HG03139 (cell line): ENCODE measurements around the gene MAP2K5.

Experiments used
- ATAC-seq: cut with Tn5 transposase; IDR thresholded peaks from one replicate; pipeline ENCODE4 v1.9.1; 2021; ENCODE audit not compliant: unreplicated experiment

The MAP2K5 gene

DNA sequence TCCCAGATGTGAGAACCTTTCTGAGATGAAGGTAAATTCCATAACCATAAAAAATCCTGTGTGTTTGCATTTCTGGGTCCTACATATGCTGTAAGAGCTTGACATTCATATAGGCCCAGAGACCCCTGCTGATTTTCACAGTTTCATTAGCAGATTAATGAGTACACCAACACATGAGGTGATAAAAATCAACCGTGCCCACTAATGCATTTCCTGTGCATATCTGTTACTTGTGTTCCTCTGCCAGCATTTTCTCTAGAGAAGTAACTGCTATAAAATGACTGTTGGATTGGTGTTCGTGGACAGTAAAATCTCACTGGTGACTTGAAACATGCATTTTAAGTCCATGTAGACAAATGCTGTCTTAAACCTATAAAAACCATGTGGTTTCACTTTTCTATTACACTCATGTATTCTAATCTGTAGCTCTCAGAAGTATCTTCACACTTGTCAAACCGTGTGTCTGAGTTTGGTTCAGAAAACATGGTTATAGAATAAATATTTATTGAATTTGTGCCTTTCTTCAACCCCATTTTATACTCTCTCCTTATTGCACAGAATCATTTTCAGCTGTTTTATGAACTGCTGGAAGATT is 14.6 kb downstream of the MAP2K5 start:
- no peak for ATAC-seq

DNA sequence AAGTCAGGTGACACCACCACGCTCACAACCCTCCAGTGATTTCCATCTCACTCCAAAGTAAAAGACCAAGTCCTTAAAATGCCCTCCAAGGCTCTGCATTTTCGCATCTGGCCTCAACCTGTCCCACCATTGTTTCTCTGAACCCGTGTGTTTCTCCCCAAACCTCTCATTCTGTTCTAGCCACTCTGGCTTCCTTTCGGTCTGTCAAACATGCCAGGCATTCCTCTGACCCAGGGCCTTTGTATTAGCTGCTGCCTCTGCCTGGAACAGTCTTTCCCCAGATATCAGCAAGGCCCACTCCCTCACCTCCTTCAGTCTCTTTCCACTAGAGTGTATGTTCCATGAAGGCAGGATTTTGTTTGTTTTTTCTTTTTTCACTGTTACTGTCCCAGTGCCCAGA is 16.0 kb downstream of the MAP2K5 start:
- ATAC-seq: no peak

DNA sequence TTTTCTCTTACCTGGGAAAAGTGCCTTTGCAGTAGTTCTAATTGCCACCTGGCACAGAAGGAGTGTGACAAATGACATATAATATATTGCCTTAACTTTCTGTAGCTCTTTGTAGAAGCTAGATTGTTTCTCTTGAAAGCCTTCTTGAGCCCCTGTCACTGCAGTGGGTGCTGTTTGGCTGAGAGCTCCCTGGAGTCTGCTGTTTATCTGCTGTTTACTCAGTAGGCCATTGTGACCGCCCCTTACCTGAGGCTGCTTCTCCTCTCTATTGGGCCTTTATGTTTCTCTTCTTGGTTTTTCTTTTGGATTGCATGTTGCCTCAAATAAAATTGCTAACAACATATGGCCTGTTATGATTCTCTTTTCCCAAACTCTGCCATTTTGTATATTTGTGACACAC is 16.7 kb downstream of the MAP2K5 start:
- ATAC-seq: no peak

DNA sequence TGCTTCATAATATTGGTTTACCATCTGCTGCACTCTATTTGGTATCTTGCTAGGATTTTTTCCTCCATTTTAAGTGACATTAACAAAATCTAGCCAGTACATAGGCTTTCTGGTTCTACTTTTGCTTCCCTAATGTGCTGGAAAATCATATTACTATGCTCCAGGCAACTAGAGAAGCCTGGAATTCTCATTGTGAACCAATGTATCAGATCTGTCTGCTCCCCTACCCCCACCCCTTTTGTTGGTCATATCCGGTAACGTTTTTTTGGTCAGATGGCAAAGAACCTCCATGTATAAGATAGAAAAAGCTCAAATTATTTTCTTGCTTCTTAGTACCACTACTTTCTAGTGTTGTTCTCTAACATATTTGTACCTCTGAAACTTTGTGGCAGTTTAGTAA is 17.1 kb downstream of the MAP2K5 start:
- no peak for ATAC-seq

DNA sequence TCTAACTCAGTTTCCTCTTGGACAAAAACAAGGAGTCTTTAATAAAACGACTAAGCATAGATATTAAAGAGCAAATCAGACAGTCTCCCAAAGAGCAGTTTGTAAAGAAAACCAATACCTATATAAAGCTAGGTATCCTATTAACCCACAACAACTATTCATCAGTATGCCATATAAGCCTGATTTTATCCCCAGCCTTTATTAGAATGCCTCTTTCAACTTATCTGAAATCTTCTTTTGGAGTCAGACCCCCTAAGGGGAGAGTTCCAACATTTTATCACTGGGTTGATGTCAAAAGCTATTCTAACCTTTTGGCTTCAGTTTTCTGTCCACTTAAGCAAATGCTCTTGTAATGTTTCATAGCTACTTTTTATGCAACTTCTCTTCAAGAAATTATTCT is 17.8 kb downstream of the MAP2K5 start:
- no peak for ATAC-seq

DNA sequence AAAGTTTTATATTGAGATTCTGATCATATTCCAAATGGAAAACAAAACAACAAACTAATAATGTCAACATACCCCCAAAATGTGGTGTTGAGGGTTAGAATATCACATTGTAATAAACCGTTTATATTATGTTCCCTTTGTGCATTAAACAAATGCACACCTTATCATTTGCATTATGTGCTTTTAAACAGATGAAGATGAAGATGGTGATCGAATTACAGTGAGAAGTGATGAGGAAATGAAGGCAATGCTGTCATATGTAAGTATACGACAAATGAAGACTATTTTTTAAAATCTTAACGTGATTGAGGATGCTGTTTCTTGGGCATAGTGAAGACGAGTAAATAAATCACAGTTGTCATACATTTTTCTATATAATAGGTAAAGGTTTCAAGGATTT is 20.6 kb downstream of the MAP2K5 start:
- no peak for ATAC-seq

DNA sequence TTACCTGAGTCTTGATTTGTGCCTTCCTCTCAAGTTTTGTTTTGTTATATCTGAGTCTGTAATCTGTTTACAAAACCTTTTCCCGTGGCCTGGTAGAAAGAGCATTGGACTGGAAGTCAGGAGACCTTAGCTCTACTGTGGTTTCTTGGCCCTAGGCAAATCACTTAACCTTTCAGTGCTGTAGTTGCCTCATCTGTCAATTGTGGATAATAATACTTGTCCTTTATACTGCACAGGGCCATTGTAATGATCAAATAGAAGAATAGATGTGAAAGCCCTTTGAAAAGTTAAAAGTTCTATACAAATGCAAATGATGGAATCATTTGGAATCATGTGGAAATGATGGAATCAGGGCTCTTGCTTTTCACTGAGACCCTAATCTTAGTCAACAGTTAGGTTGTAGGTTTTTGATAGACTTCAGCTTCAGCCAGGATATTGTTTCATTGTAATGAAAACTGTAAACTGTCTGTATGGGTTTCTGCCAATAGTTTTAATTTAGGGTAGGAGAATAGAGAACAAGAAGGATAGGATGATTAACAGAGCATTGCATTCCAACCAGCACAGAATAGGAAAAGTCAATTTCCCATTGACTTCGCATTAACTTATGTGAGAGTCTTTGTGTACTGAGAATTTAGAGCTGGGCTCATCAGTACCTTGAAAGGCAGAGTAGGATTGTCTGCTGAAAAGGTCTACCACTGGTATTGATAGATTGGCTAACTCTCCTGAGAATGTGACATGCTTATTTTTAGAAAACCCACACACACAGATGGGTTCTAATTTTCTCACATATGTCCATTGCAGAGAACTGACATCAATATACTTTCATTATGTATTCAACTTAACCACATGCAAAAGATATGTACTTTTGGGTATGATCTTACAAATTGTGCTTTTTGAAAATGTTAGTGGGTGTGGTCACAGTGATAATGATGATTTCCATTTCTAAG is 21.8 kb downstream of the MAP2K5 start:
- ATAC-seq: peak; percentile 79

DNA sequence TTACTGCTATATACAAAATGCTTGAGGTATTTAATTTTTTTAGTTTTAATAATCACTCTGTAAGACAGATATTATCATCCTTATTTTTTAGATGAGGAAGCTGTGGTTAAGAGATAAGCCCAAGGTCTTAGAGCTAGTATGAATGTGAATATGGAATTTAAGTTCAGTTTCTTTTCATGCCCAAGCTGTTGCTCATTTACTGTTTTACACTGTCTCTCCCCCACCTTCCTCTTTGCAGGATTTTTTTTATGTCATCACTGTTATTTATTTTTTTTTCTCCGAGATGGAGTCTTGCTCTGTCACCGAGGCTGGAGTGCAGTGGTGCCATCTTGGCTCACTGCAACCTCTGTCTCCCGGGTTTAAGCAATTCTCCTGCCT is 22.5 kb downstream of the MAP2K5 start:
- peak; percentile 32 for ATAC-seq

DNA sequence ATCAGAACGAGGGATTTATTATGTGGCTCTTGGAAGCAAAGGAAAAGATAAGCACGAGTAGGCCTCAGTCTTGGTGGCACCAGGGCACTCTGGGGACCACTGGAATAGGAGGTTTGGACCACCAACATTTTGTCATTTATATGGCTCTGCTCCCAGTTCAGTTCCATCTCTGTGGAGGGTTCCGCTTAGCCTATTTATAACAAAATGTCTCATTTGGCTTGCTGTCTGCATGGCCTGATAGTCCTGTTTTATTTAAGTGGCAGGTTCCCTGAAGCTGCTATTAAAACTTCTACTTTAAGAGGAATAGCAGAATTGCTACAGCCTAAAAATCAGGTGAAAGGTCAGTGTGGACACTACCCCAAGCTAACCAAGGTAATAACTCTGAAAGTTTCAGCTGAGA is 27.2 kb downstream of the MAP2K5 start:
- ATAC-seq: no peak

DNA sequence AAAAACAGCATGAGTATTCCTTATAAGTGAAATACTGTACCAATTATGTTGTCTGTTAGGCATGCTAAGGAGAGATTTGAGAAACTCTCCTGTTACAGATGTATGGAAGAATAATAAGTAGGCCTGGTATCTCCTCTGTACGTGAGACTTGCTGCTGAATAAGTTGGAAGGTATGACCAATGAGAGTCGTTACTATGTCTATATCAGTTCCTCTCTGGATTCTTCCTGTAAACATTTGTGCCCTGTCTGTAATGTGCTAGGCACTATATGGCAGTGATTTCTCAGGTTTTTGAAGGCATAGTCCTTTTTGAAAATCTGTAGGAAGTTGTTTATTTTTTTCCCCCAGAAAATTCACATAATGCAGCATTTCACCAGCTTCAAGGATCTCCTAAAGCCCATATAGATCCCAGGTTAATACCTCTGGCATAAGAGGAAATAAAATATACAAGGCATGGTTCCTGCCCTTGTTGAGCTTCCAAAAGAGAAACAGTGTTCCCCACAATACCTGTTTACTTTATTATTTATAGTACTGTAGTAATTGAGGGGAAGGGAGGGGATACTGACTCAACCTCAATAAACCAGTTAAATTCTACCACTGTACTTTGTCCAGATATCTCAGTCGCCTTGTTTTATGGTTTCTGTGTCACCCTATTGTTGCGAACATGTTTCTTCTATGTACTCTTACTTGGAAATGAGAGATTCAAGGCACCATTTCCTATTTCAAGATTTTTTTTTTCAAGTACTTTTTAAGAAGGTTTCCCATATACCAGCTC is 28.6 kb downstream of the MAP2K5 start:
- no peak for ATAC-seq

DNA sequence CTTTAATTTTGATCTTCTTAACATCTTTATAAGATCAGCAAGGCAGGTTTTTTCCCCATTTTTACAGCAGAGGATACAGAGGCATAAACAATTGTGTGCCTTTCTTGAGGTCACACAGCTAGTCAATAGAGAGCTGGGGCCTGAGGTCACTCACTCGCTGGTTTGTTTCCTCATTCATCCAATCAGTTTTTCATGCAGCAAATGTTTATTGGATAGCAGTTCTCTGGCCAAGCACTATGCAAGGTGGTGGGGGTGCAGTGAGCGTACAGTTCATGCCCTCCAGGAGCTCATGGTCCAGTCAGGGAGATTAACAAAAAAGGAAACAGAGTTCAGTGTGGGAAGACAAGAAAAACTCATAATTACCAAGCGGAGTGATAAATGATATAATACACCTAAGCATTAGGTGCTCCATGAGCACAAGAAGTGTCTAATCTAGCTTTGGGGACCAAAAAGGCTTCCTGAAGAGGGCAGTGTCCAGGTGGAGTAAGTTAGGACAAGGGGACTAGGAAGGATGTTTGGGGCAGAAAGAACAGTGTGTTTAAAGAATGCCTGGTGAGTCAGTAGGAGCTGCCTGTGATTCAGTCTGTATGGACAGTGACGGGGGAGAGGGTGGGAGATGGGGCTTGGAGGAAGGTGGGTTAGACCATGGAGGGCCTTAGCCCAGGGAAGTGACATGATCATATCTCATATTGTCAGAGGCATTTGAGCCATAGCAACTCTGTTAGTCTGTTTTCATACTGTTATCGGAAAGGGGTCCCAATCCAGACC is 29.3 kb downstream of the MAP2K5 start:
- no peak for ATAC-seq

DNA sequence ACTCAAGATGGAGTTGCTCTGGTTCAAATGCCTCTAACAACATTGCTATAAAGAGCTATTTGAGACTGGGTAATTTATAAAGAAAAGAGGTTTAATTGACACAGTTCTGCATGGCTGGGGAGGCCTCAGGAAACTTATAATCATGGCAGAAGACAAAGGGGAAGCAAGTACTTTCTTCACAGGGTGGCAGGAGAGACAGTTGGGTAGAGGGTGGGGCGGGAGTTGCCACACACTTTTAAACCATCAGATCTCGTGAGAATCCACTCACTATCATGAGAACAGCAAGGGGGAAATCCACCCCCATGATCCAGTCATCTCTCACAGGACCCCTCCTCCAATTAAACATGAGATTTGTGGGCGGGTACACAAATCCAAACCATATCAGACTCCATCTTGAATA is 30.7 kb downstream of the MAP2K5 start:
- ATAC-seq: no peak

DNA sequence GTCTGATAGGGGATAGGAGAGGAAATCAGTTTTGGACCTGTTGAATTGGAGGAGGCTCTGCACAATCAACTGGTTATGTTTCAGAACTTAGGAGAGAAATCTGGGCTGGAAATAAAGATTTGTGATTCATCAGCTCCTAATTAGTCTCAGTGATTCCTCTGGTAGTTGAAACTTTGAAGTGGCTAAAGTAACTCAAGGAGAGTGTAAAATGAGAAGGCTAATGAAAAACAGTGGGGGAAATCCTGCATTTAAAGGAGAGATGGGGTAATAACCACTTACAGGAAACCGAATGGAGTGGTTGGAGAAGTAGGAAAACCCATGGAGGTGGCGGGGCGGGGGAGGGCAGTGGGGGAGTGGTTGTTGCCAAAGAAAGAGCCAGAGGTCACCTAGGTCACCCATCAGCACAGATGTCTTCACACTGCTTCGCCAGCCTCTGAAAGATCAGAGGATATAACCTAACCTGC is 32.6 kb downstream of the MAP2K5 start:
- no peak for ATAC-seq

DNA sequence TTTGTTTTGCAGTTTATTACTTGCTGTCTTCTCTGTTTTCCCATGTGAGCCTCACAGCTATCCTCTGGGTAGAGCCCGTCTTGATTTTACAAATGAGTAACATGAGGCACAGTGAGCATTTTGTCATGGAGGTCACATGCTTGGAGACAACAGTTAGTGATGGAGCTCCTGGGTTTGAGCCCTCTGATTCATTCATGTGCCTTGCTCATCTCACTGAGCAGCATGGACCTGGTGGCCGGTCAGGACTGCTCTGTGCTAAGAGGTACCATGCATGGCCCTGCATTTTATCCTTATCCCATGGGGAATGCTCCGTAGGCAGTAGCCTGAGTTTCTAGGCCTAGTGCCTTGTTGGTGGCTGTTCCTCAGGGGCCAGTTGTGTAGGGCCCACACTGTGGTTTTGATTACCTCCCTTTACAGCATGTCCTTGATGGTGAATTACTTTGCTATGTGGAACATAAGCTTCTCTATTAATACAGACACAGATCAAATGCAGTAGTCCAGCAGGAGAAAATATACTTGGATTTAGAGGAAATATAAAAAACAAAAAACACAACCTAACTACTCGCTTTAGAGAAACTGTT is 35.6 kb downstream of the MAP2K5 start:
- ATAC-seq: no peak

DNA sequence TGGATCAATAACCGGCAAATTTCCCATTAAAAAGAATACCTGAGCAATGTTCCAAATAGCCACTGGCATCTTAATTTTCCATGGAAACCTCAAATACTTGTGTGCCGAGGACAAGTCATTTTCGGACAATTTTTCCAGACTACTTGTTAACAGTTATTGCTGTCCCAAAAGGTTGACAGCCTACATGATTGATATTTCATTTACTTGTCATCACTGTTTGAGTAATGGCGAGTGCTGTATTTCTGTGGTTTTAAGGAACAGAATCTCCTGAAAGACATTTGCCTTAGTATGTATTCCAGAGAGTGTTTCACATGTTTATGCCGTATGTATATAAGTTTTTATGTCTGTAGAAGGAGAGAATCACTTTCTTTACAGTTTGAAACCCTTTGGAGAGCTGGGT is 36.7 kb downstream of the MAP2K5 start:
- ATAC-seq: no peak

DNA sequence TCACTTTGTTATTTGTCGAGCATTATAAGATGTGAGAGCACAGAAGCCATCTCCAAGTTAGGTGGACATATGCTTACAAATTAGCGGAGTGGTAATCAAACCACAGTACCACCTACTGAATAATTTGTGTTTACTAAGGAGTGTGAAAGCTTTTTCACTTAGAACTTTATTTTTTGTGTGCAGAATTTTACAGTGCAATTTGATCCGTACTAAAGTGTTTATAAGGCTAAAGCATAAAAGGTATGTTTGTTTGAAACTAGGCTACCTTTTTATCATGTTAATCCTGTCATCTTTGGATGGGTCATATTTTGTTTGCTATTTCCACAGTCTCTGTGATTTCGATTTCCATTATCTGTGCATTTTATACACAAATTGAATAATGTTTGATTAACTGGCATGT is 37.5 kb downstream of the MAP2K5 start:
- no peak for ATAC-seq

DNA sequence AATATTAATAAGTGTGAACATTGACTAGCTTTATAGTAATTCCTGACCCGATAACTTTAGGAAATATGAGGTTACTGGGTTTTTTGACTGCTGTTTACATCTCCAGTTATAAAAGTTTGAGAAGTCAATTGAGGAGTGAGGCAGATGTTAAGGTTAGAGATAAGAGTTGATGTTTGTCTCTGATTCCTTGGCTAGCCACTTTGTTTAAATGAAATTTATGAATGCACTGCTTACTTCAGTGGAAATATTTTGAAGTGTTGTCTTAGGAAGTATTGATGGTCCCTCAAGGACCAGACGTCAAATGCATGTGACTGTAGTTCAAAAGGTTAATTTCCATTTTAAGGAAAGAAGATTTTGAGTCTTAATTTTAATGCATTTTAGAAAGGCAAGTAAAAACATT is 41.7 kb downstream of the MAP2K5 start:
- no peak for ATAC-seq

DNA sequence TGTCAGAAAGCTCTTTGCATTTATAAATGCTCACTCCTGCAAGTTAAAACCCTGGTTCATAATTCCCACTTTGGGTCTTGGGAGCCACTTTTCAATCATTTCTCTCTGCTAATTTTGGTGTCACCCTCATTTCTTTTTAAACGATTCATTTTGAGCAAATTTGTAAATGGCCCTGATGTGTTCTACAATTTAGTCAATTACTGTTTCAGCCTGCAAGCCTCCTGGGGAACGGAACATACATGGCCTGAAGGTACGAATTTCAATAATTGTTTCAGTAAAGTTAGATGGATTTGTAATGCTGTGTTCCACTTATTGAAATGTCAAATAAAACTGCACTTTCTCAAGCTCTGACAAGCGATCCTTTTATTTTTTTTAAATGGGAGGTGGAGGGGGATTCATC is 43.2 kb downstream of the MAP2K5 start:
- no peak for ATAC-seq

DNA sequence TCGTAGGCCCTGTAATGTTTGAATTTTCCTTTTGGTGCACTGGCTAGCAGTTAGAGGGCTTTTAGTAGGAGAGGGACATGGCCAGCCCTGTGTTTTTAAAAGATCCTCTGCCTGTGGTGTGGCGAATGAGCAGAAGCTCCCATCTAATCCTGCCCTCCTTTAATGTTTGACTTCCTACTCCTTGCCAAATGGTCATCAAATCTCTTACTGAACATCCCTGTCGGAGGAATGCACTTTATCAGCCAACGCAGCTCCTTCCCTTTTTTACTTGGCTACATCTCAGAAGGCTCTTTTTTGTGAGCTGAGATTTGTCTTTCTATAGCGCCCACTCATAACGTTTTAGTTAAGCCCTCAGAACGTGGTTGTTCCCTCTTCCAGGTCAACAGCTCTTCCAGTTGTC is 44.8 kb downstream of the MAP2K5 start:
- ATAC-seq: no peak

DNA sequence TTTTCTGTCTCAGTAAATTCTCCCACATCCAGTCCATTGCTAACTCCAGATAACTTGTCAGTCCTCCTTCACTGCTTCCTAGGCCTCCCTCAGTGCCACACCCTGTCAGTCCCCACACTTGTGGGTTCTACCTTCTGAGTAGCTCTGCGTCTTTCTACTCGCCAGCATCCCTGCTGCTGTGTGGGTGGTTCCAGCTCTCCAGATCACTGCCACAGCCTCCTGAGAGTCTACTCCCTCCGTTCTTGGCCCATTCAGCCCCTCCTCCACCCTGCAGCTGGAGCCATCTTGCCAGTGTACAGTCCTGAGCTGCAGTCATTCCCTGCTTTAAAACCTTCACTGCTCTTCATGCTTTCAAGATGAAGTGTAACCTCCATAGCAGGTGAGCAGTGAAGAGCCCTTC is 45.3 kb downstream of the MAP2K5 start:
- ATAC-seq: no peak

DNA sequence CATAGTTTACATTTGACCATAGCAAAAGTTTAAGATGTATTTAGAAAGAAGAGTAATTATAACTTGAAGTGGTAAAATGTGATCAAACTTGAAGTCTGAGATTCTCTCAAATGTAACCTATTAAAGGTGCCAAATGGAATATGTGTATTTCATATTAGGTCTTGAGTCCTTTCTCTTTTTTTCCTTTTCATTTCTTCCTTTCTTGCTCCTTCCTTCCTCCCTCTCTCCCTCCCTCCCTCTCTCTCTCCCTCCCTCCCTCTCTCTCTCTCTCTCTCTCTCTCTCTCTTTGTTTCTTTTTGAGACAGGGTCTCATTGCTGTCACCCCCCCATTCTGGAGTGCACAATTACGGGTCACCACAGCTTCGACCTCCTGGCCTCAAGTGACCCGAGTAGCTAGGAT is 47.7 kb downstream of the MAP2K5 start:
- ATAC-seq: no peak
